ENCODE data around the gene KLHL9. TPM values are rescaled to one million over a fixed set of nuclear protein-coding genes. Genes with fewer than 3 reads are reported as not detected.

KLHL9 gene
- total RNA-seq, 1 donor from 2014 or later, result 38.7 TPM

- H3K4me1 Mint-ChIP-seq (ENCODE audit: low read depth, unreplicated experiment), result peaks cover 25% of the 10 kb centered on the region
- TF ChIP-seq, protein P1, sequence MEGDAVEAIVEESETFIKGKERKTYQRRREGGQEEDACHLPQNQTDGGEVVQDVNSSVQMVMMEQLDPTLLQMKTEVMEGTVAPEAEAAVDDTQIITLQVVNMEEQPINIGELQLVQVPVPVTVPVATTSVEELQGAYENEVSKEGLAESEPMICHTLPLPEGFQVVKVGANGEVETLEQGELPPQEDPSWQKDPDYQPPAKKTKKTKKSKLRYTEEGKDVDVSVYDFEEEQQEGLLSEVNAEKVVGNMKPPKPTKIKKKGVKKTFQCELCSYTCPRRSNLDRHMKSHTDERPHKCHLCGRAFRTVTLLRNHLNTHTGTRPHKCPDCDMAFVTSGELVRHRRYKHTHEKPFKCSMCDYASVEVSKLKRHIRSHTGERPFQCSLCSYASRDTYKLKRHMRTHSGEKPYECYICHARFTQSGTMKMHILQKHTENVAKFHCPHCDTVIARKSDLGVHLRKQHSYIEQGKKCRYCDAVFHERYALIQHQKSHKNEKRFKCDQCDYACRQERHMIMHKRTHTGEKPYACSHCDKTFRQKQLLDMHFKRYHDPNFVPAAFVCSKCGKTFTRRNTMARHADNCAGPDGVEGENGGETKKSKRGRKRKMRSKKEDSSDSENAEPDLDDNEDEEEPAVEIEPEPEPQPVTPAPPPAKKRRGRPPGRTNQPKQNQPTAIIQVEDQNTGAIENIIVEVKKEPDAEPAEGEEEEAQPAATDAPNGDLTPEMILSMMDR (IDR thresholded peaks at IDR 0.05; ENCODE audit: partially characterized antibody, unreplicated experiment), result no peak
- peaks cover 2% of the 10 kb centered on the region for H3K27me3 Mint-ChIP-seq (ENCODE audit: unreplicated experiment)
- no peak for DNase-seq
- H3K36me3 Mint-ChIP-seq (ENCODE audit: unreplicated experiment), result no peaks in the 10 kb centered on the region
- no peak overlapping the region for H3K4me3 Mint-ChIP-seq (ENCODE audit: unreplicated experiment)
- H3K9me3 Mint-ChIP-seq (ENCODE audit: unreplicated experiment), result no peaks in the 10 kb centered on the region
- no peak overlapping the region for H3K27ac Mint-ChIP-seq (ENCODE audit: unreplicated experiment)
These were observed 12.2 kb downstream of the KLHL9 start for GRCh38 chr9:21322911-21323461.

- H3K4me3 Mint-ChIP-seq (ENCODE audit: unreplicated experiment), result no peak overlapping the region
- no peak for DNase-seq
- peak overlapping the region; percentile 16 for H3K27ac Mint-ChIP-seq (ENCODE audit: unreplicated experiment)
- no peaks in the 10 kb centered on the region for H3K36me3 Mint-ChIP-seq (ENCODE audit: unreplicated experiment)
- H3K9me3 Mint-ChIP-seq (ENCODE audit: unreplicated experiment), result no peaks in the 10 kb centered on the region
- TF ChIP-seq, protein P1 (IDR thresholded peaks at IDR 0.05; ENCODE audit: partially characterized antibody, unreplicated experiment), result no peak
- peaks cover 25% of the 10 kb centered on the region for H3K4me1 Mint-ChIP-seq (ENCODE audit: low read depth, unreplicated experiment)
- H3K27me3 Mint-ChIP-seq (ENCODE audit: unreplicated experiment), result peaks cover 2% of the 10 kb centered on the region
These were observed 14.7 kb downstream of the KLHL9 start for GRCh38 chr9:21320465-21320864.

GRCh38 chr9:21317956-21318923 is 17.0 kb downstream of the KLHL9 start:
- peak; percentile 24 for DNase-seq
- Mint-ChIP-seq H3K36me3 (ENCODE audit: unreplicated experiment) (no peaks in the 10 kb centered on the region), H3K9me3 (ENCODE audit: unreplicated experiment) (no peaks in the 10 kb centered on the region), H3K4me3 (ENCODE audit: unreplicated experiment) (no peak overlapping the region), H3K27ac (ENCODE audit: unreplicated experiment) (no peak overlapping the region), H3K27me3 (ENCODE audit: unreplicated experiment) (peaks cover 2% of the 10 kb centered on the region), H3K4me1 (ENCODE audit: low read depth, unreplicated experiment) (peaks cover 25% of the 10 kb centered on the region)
- TF ChIP-seq, protein P1 (IDR thresholded peaks at IDR 0.05; ENCODE audit: partially characterized antibody, unreplicated experiment), result peak; percentile 69

GRCh38 chr9:21316860-21317259 is 18.3 kb downstream of the KLHL9 start:
- Mint-ChIP-seq H3K4me3 (ENCODE audit: unreplicated experiment) (no peak overlapping the region), H3K27me3 (ENCODE audit: unreplicated experiment) (no peaks in the 10 kb centered on the region), H3K9me3 (ENCODE audit: unreplicated experiment) (no peaks in the 10 kb centered on the region), H3K4me1 (ENCODE audit: low read depth, unreplicated experiment) (peaks cover 19% of the 10 kb centered on the region), H3K36me3 (ENCODE audit: unreplicated experiment) (no peaks in the 10 kb centered on the region), H3K27ac (ENCODE audit: unreplicated experiment) (no peak overlapping the region)
- no peak for DNase-seq
- TF ChIP-seq, protein P1 (IDR thresholded peaks at IDR 0.05; ENCODE audit: partially characterized antibody, unreplicated experiment), result no peak

All from glutamatergic neuron (in vitro differentiated cells).